AG10803 (cell line): ENCODE results near the gene OLFM3.

Experiments
- DNase-seq: peaks from one replicate; pipeline ENCODE4 v3.0.0; 2010; ENCODE audit warnings: low read depth
- H3K4me3 ChIP-seq: 2 replicates; pipeline ENCODE4 v1.5.1; 2011; ENCODE audit warnings: mild to moderate bottlenecking, low read length, control low read depth
- CTCF ChIP-seq: conservative IDR thresholded peaks from 2 replicates; pipeline ENCODE4 v1.5.1; 2011; ENCODE audit warnings: mild to moderate bottlenecking, low read length, control low read depth, inconsistent platforms

The OLFM3 gene

GRCh38 chr1:101907264-101907663, 89.5 kb downstream of the OLFM3 start:
- H3K4me3 ChIP-seq = no peak overlapping the region
- DNase-seq = no peak
- TF ChIP-seq CTCF = no peak

GRCh38 chr1:101905283-101905835, 91.4 kb downstream of the OLFM3 start:
- no peak for DNase-seq
- TF ChIP-seq CTCF = no peak
- no peak overlapping the region for H3K4me3 ChIP-seq

- no peak for DNase-seq
- TF ChIP-seq CTCF = no peak
- H3K4me3 ChIP-seq = no peak overlapping the region
Measured at GRCh38 chr1:101902199-101902598, 94.5 kb downstream of the OLFM3 start.

GRCh38 chr1:101898137-101898536, 98.6 kb downstream of the OLFM3 start:
- DNase-seq = no peak
- TF ChIP-seq CTCF = no peak

GRCh38 chr1:101884621-101885020, 112.1 kb downstream of the OLFM3 start:
- H3K4me3 ChIP-seq = no peak overlapping the region
- no peak for TF ChIP-seq CTCF
- no peak for DNase-seq

More at GRCh38 chr1:101898137-101898536, 98.6 kb downstream of the OLFM3 start:
- no peak overlapping the region for H3K4me3 ChIP-seq

GRCh38 chr1:101875891-101876290, 120.8 kb downstream of the OLFM3 start:
- TF ChIP-seq CTCF = no peak
- no peak for DNase-seq
- H3K4me3 ChIP-seq = no peak overlapping the region

GRCh38 chr1:101873672-101874071, 123.1 kb downstream of the OLFM3 start:
- no peak for DNase-seq
- H3K4me3 ChIP-seq = no peak overlapping the region
- TF ChIP-seq CTCF = no peak
